ENCODE data around the gene GPC3. TPM values are rescaled to one million over a fixed set of nuclear protein-coding genes. Genes with fewer than 3 reads are reported as not detected.
"Not testable (repeated sequence)": the region's sequence is repeated elsewhere in the genome, so short reads cannot be mapped to it uniquely, and the experiment has no call there.

The GPC3 gene
- total and polyA plus RNA-seq, 2 experiments from 2014 or later, result 36.8 to 60.1 TPM

DNA sequence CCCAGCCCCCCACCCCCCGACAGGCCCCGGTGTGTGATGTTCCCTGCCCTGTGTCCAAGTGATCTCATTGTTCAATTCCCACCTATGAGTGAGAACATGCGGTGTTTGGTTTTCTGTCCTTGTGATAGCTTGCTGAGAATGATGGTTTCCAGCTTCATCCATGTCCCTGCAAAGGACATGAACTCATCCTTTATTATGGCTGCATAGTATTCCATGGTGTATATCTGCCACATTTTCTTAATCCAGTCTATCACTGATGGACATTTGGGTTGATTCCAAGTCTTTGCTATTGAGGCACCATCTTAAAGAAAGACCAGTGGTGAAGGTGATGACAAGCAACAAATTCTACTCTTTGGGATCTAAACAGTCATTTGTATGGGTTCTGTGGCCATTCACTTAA lies 30.1 kb upstream of the GPC3 start:
- not testable (repeated sequence) for H3K4me3 Mint-ChIP-seq; H3K4me3 ChIP-seq; H3K36me3 Mint-ChIP-seq (ENCODE audit: low read depth); ATAC-seq; H3K79me2 ChIP-seq (replicated peaks; ENCODE audit: insufficient read depth); H4K20me1 ChIP-seq (replicated peaks; ENCODE audit: insufficient read depth); H3K4me1 Mint-ChIP-seq; H3K27ac ChIP-seq (ENCODE audit: low read depth); H3F3A ChIP-seq (replicated peaks; ENCODE audit: low read depth); H3K27me3 Mint-ChIP-seq (ENCODE audit: insufficient read depth, low read depth, poor library complexity); H3K27ac Mint-ChIP-seq; H3K4me1 ChIP-seq (ENCODE audit: insufficient read depth); H3K36me3 ChIP-seq (ENCODE audit: insufficient read depth); H2AFZ ChIP-seq; H3K27me3 ChIP-seq (ENCODE audit: insufficient read depth); DNase-seq (ENCODE audit: low spot score); H3K9me2 ChIP-seq (ENCODE audit: insufficient read depth); H3K9me3 Mint-ChIP-seq; H3K4me2 ChIP-seq

DNA sequence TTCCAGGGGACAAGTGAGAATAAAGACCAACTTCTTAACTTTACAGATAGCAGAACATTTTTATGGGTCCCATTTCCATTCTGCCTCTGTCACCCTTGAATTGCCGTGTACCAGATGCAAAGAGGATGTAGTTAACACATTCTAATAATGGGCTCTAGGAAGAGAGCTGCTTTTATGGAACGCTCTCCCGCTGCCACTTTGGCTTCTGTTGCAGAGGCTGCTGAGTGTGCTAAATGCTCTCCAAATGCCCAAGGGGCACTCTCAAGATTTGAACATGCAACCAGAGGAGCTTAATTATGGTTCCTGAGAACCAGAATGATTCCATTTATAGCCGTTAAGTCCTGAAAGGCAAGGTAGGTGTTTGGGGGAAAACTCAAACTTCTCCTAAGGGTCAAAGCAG lies 28.1 kb upstream of the GPC3 start:
- no peak overlapping the region for H3K4me3 Mint-ChIP-seq

DNA sequence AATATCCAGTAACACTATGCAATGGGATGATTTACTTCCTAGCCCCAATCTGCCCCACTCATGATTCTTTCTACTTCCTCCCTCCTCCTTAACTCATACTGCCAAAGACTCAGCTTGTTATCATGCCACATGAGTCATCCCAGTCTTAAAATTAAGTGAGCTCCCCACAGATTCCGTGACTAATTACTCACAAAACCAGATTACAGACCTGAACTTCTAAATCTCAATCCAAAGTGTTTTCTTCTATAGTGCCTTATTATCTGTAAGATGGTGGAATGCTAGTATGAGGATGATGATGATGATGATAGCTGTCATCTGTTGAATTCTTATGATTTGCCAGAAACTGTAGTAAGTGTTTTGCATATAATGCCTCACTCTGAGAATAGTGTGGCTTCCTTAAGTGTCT lies 27.7 kb upstream of the GPC3 start:
- peaks cover 7% of the 10 kb centered on the region; the same call in 2 of the 3 replicates for H3K4me1 Mint-ChIP-seq
- TF ChIP-seq, protein P1, sequence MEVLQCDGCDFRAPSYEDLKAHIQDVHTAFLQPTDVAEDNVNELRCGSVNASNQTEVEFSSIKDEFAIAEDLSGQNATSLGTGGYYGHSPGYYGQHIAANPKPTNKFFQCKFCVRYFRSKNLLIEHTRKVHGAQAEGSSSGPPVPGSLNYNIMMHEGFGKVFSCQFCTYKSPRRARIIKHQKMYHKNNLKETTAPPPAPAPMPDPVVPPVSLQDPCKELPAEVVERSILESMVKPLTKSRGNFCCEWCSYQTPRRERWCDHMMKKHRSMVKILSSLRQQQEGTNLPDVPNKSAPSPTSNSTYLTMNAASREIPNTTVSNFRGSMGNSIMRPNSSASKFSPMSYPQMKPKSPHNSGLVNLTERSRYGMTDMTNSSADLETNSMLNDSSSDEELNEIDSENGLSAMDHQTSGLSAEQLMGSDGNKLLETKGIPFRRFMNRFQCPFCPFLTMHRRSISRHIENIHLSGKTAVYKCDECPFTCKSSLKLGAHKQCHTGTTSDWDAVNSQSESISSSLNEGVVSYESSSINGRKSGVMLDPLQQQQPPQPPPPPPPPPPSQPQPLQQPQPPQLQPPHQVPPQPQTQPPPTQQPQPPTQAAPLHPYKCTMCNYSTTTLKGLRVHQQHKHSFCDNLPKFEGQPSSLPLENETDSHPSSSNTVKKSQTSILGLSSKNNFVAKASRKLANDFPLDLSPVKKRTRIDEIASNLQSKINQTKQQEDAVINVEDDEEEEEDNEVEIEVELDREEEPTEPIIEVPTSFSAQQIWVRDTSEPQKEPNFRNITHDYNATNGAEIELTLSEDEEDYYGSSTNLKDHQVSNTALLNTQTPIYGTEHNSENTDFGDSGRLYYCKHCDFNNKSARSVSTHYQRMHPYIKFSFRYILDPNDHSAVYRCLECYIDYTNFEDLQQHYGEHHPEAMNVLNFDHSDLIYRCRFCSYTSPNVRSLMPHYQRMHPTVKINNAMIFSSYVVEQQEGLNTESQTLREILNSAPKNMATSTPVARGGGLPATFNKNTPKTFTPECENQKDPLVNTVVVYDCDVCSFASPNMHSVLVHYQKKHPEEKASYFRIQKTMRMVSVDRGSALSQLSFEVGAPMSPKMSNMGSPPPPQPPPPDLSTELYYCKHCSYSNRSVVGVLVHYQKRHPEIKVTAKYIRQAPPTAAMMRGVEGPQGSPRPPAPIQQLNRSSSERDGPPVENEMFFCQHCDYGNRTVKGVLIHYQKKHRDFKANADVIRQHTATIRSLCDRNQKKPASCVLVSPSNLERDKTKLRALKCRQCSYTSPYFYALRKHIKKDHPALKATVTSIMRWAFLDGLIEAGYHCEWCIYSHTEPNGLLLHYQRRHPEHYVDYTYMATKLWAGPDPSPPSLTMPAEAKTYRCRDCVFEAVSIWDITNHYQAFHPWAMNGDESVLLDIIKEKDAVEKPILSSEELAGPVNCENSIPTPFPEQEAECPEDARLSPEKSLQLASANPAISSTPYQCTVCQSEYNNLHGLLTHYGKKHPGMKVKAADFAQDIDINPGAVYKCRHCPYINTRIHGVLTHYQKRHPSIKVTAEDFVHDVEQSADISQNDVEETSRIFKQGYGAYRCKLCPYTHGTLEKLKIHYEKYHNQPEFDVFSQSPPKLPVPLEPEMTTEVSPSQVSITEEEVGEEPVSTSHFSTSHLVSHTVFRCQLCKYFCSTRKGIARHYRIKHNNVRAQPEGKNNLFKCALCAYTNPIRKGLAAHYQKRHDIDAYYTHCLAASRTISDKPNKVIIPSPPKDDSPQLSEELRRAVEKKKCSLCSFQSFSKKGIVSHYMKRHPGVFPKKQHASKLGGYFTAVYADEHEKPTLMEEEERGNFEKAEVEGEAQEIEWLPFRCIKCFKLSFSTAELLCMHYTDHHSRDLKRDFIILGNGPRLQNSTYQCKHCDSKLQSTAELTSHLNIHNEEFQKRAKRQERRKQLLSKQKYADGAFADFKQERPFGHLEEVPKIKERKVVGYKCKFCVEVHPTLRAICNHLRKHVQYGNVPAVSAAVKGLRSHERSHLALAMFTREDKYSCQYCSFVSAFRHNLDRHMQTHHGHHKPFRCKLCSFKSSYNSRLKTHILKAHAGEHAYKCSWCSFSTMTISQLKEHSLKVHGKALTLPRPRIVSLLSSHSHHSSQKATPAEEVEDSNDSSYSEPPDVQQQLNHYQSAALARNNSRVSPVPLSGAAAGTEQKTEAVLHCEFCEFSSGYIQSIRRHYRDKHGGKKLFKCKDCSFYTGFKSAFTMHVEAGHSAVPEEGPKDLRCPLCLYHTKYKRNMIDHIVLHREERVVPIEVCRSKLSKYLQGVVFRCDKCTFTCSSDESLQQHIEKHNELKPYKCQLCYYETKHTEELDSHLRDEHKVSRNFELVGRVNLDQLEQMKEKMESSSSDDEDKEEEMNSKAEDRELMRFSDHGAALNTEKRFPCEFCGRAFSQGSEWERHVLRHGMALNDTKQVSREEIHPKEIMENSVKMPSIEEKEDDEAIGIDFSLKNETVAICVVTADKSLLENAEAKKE (CRISPR knock-in tag; IDR thresholded peaks at IDR 0.05), result no peak
- TF ChIP-seq, protein P2, sequence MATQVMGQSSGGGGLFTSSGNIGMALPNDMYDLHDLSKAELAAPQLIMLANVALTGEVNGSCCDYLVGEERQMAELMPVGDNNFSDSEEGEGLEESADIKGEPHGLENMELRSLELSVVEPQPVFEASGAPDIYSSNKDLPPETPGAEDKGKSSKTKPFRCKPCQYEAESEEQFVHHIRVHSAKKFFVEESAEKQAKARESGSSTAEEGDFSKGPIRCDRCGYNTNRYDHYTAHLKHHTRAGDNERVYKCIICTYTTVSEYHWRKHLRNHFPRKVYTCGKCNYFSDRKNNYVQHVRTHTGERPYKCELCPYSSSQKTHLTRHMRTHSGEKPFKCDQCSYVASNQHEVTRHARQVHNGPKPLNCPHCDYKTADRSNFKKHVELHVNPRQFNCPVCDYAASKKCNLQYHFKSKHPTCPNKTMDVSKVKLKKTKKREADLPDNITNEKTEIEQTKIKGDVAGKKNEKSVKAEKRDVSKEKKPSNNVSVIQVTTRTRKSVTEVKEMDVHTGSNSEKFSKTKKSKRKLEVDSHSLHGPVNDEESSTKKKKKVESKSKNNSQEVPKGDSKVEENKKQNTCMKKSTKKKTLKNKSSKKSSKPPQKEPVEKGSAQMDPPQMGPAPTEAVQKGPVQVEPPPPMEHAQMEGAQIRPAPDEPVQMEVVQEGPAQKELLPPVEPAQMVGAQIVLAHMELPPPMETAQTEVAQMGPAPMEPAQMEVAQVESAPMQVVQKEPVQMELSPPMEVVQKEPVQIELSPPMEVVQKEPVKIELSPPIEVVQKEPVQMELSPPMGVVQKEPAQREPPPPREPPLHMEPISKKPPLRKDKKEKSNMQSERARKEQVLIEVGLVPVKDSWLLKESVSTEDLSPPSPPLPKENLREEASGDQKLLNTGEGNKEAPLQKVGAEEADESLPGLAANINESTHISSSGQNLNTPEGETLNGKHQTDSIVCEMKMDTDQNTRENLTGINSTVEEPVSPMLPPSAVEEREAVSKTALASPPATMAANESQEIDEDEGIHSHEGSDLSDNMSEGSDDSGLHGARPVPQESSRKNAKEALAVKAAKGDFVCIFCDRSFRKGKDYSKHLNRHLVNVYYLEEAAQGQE (IDR thresholded peaks at IDR 0.05; ENCODE audit: unreplicated experiment), result no peak

More for the DNA sequence above, 28.1 kb upstream of the GPC3 start:
- DNase-seq (ENCODE audit: low spot score) (no peak), ATAC-seq (no peak)
- H4K20me1 ChIP-seq (replicated peaks; ENCODE audit: insufficient read depth), result no peaks in the 10 kb centered on the region
- H3F3A ChIP-seq (replicated peaks; ENCODE audit: low read depth), result no peaks in the 10 kb centered on the region
- no peaks in the 10 kb centered on the region for H3K79me2 ChIP-seq (replicated peaks; ENCODE audit: insufficient read depth)
- H3K27me3 Mint-ChIP-seq (ENCODE audit: insufficient read depth, low read depth, poor library complexity), result no peaks in the 10 kb centered on the region
- H3K4me2 ChIP-seq, result no peak overlapping the region
- no peaks in the 10 kb centered on the region for H3K9me2 ChIP-seq (ENCODE audit: insufficient read depth)
- no peaks in the 10 kb centered on the region for H3K9me3 Mint-ChIP-seq
- H3K27ac ChIP-seq (ENCODE audit: low read depth), result no peak overlapping the region
- no peak overlapping the region for H2AFZ ChIP-seq
- peaks cover 6% of the 10 kb centered on the region; the same call in 1 of the 3 replicates for H3K4me1 Mint-ChIP-seq
- no peak overlapping the region for H3K27ac Mint-ChIP-seq
- TF ChIP-seq, protein P3, sequence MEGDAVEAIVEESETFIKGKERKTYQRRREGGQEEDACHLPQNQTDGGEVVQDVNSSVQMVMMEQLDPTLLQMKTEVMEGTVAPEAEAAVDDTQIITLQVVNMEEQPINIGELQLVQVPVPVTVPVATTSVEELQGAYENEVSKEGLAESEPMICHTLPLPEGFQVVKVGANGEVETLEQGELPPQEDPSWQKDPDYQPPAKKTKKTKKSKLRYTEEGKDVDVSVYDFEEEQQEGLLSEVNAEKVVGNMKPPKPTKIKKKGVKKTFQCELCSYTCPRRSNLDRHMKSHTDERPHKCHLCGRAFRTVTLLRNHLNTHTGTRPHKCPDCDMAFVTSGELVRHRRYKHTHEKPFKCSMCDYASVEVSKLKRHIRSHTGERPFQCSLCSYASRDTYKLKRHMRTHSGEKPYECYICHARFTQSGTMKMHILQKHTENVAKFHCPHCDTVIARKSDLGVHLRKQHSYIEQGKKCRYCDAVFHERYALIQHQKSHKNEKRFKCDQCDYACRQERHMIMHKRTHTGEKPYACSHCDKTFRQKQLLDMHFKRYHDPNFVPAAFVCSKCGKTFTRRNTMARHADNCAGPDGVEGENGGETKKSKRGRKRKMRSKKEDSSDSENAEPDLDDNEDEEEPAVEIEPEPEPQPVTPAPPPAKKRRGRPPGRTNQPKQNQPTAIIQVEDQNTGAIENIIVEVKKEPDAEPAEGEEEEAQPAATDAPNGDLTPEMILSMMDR (conservative IDR thresholded peaks at IDR 0.05; ENCODE audit: low read depth in 2 of 2), result no peak
- no peak overlapping the region for H3K4me3 ChIP-seq
- no peaks in the 10 kb centered on the region for H3K4me1 ChIP-seq (ENCODE audit: insufficient read depth)
- H3K36me3 ChIP-seq (ENCODE audit: insufficient read depth), result no peaks in the 10 kb centered on the region
- no peaks in the 10 kb centered on the region for H3K27me3 ChIP-seq (ENCODE audit: insufficient read depth)
- H3K36me3 Mint-ChIP-seq (ENCODE audit: low read depth), result no peaks in the 10 kb centered on the region

More for the DNA sequence above, 27.7 kb upstream of the GPC3 start:
- Histone ChIP-seq H3K27ac (ENCODE audit: low read depth) (no peak overlapping the region), H3K4me1 (ENCODE audit: insufficient read depth) (no peaks in the 10 kb centered on the region), H4K20me1 (replicated peaks; ENCODE audit: insufficient read depth) (no peaks in the 10 kb centered on the region), H3K36me3 (ENCODE audit: insufficient read depth) (no peaks in the 10 kb centered on the region), H3K4me2 (no peak overlapping the region), H2AFZ (no peak overlapping the region), H3K79me2 (replicated peaks; ENCODE audit: insufficient read depth) (no peaks in the 10 kb centered on the region), H3K4me3 (no peak overlapping the region), H3K27me3 (ENCODE audit: insufficient read depth) (no peaks in the 10 kb centered on the region), H3F3A (replicated peaks; ENCODE audit: low read depth) (no peaks in the 10 kb centered on the region), H3K9me2 (ENCODE audit: insufficient read depth) (no peaks in the 10 kb centered on the region)
- no peaks in the 10 kb centered on the region for H3K27me3 Mint-ChIP-seq (ENCODE audit: insufficient read depth, low read depth, poor library complexity)
- no peaks in the 10 kb centered on the region for H3K9me3 Mint-ChIP-seq
- H3K36me3 Mint-ChIP-seq (ENCODE audit: low read depth), result no peaks in the 10 kb centered on the region
- H3K4me3 Mint-ChIP-seq, result no peak overlapping the region
- no peak for ATAC-seq
- no peak overlapping the region for H3K27ac Mint-ChIP-seq
- DNase-seq (ENCODE audit: low spot score), result no peak

All from GM23338 (cell line).